Left ventricle myocardium inferior (tissue), 1 donor: ENCODE data around the gene FAM171A2. TPM values are rescaled to one million over a fixed set of nuclear protein-coding genes. Genes with fewer than 3 reads are reported as not detected.

Source experiments
- DNase-seq: peaks from one replicate; pipeline ENCODE4 v3.0.0-alpha.2; 2020
- H3K27ac ChIP-seq: fragments of 200-600 bp; replicated peaks from 2 replicates; pipeline ENCODE4 v1.8.0; 2021
- H3K27me3 ChIP-seq: fragments of 200-600 bp; 2 replicates; pipeline ENCODE4 v1.8.0; 2021; ENCODE audit warnings: low read depth
- H3K36me3 ChIP-seq: fragments of 200-600 bp; 2 replicates; pipeline ENCODE4 v1.8.0; 2021
- H3K4me1 ChIP-seq: fragments of 200-600 bp; 2 replicates; pipeline ENCODE4 v1.8.0; 2021
- H3K4me3 ChIP-seq: fragments of 200-600 bp; 2 replicates; pipeline ENCODE4 v1.8.0; 2021; ENCODE audit warnings: mild to moderate bottlenecking, moderate library complexity
- H3K9me3 ChIP-seq: fragments of 200-600 bp; replicated peaks from 2 replicates; pipeline ENCODE4 v1.8.0; 2021
- intact Hi-C: fragments of 100-400 bp; cut with micrococcal nuclease; formaldehyde crosslinking; loops from one replicate; pipeline ENCODE4 v1.11.0; 2022
- total RNA-seq: library from RNA; stranded (reverse); fragmentation: NEBNext Ultra II Directional; extraction: Animal tissue kit (Norgen Biotek cat#: 25700); gene quantifications from one replicate; pipeline ENCODE4 v1.2.1, GENCODE V29; 2021
- TF ChIP-seq, protein P1 (sequence below): fragments of 200-600 bp; IDR thresholded peaks from 2 replicates; pipeline ENCODE4 v1.8.0; 2021; ENCODE audit warnings: antibody characterized with exemption, mild to moderate bottlenecking, borderline replicate concordance
- donor health status: DM: no; HTN: yes; CAD: no; lungs with severe emphysema.

Gene FAM171A2
- total RNA-seq, 1 donor from 2014 or later, result 0.55 TPM

GRCh38 chr17:44351961-44352827 lies 11.5 kb downstream of the FAM171A2 start:
- H3K27ac ChIP-seq, result no peak overlapping the region
- no peak for DNase-seq
- no peaks in the 10 kb centered on the region for H3K9me3 ChIP-seq
- peaks cover 38% of the 10 kb centered on the region for H3K36me3 ChIP-seq
- H3K27me3 ChIP-seq, result no peaks in the 10 kb centered on the region
- H3K4me1 ChIP-seq, result no peaks in the 10 kb centered on the region
- intact Hi-C loops, result no loop called here
- H3K4me3 ChIP-seq, result no peak overlapping the region
- TF ChIP-seq, protein P1, sequence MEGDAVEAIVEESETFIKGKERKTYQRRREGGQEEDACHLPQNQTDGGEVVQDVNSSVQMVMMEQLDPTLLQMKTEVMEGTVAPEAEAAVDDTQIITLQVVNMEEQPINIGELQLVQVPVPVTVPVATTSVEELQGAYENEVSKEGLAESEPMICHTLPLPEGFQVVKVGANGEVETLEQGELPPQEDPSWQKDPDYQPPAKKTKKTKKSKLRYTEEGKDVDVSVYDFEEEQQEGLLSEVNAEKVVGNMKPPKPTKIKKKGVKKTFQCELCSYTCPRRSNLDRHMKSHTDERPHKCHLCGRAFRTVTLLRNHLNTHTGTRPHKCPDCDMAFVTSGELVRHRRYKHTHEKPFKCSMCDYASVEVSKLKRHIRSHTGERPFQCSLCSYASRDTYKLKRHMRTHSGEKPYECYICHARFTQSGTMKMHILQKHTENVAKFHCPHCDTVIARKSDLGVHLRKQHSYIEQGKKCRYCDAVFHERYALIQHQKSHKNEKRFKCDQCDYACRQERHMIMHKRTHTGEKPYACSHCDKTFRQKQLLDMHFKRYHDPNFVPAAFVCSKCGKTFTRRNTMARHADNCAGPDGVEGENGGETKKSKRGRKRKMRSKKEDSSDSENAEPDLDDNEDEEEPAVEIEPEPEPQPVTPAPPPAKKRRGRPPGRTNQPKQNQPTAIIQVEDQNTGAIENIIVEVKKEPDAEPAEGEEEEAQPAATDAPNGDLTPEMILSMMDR, result no peak

DNA sequence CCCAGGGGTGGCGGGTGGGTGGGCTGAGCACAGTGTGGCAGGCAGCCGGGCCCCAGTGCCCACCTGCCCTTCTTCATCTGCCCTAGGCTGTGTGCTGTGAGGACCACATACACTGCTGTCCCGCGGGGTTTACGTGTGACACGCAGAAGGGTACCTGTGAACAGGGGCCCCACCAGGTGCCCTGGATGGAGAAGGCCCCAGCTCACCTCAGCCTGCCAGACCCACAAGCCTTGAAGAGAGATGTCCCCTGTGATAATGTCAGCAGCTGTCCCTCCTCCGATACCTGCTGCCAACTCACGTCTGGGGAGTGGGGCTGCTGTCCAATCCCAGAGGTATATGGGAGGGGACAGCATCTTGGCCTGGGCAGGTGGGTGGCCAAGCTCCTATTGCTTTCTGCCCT lies 12.2 kb downstream of the FAM171A2 start:
- no peaks in the 10 kb centered on the region for H3K27me3 ChIP-seq
- peaks cover 38% of the 10 kb centered on the region for H3K36me3 ChIP-seq
- H3K27ac ChIP-seq, result no peak overlapping the region
- no peak for DNase-seq
- H3K4me3 ChIP-seq, result no peak overlapping the region
- TF ChIP-seq, protein P1, result no peak
- intact Hi-C loops, result no loop called here
- no peaks in the 10 kb centered on the region for H3K9me3 ChIP-seq
- peaks cover 3% of the 10 kb centered on the region for H3K4me1 ChIP-seq

DNA sequence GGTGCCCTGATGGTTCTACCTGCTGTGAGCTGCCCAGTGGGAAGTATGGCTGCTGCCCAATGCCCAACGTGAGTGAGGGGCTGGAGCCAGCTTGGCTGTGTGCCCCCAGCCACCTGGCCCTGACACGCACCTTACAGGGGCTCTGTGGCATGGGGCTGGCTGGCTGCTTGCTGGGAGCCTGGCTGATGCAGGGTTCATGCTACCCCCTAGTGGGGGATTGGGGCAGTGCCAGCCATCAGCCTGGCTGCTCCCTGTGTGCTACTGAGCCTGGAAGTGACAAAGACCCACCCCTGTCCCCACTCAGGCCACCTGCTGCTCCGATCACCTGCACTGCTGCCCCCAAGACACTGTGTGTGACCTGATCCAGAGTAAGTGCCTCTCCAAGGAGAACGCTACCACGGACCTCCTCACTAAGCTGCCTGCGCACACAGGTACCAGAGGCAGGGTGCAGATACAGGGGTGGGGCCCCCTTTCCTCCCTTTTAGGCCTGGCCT lies 12.9 kb downstream of the FAM171A2 start:
- Histone ChIP-seq H3K27me3 (no peaks in the 10 kb centered on the region), H3K9me3 (no peaks in the 10 kb centered on the region), H3K36me3 (peaks cover 38% of the 10 kb centered on the region), H3K4me1 (peaks cover 10% of the 10 kb centered on the region), H3K27ac (no peak overlapping the region), H3K4me3 (no peak overlapping the region)
- DNase-seq, result peak; percentile 69
- intact Hi-C loops, result no loop called here
- TF ChIP-seq, protein P1, result peak; percentile 82

DNA sequence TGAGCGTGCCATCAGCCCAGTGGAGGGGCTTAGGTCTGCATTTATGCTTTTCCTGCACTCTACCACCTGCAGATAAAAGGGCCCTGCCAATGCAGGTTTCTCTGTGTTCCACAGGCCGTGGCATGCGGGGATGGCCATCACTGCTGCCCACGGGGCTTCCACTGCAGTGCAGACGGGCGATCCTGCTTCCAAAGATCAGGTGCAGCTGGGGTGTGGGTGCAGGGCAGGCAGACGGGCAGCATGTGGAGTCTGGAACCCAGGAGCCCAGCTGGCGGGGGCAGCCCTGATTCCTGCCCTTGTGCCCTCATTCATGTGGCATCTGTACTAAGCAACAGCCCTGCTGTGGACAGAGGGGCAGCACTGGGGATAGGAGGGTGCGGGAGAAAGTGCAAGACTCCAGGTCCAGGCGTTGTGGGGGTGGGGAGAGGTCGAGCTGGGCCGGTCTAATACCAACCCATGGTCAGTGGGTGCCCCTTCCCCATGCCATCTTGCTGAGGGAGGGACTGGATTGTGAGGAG lies 14.0 kb downstream of the FAM171A2 start:
- no peaks in the 10 kb centered on the region for H3K9me3 ChIP-seq
- peaks cover 38% of the 10 kb centered on the region for H3K36me3 ChIP-seq
- intact Hi-C loops, result no loop called here
- H3K4me1 ChIP-seq, result peaks cover 19% of the 10 kb centered on the region
- no peak overlapping the region for H3K4me3 ChIP-seq
- no peaks in the 10 kb centered on the region for H3K27me3 ChIP-seq
- no peak overlapping the region for H3K27ac ChIP-seq
- DNase-seq, result no peak
- TF ChIP-seq, protein P1, result no peak

- no peak for DNase-seq
- intact Hi-C loops, result no loop called here
- no peak overlapping the region for H3K27ac ChIP-seq
These were observed 14.7 kb downstream of the FAM171A2 start for GRCh38 chr17:44348988-44349364.

More at GRCh38 chr17:44348988-44349364, 14.7 kb downstream of the FAM171A2 start:
- Histone ChIP-seq H3K27me3 (no peaks in the 10 kb centered on the region), H3K9me3 (no peaks in the 10 kb centered on the region), H3K4me3 (no peak overlapping the region), H3K36me3 (peaks cover 38% of the 10 kb centered on the region), H3K4me1 (peaks cover 25% of the 10 kb centered on the region)
- TF ChIP-seq, protein P1, result no peak
